GM12892 (cell line): ENCODE measurements around the gene LYL1.

ENCODE experiments used
- POLR2A ChIP-seq: IDR thresholded peaks from 2 replicates; pipeline ENCODE4 v1.6.1; 2011; ENCODE audit warnings: low read depth, low read length, control low read depth
- POLR2AphosphoS5 ChIP-seq: IDR thresholded peaks from 2 replicates; pipeline ENCODE4 v1.6.1; 2011; ENCODE audit warnings: low read depth, low read length, control low read depth

- TF ChIP-seq POLR2AphosphoS5 = no peak
- TF ChIP-seq POLR2A = no peak
Observed at GRCh38 chr19:13129384-13129783, 26.7 kb upstream of the LYL1 start.
